Tibial artery (tissue), 4 donors: ENCODE results near the gene TSPO.

Experiments
- DNase-seq, 2 donors: peaks; one replicate each; pipeline ENCODE4 v3.0.0-alpha.2; 2019
- H3K27ac ChIP-seq, 2 donors: fragments of 200-600 bp; sonication (generic) in 1 of 2; 1 replicate in 1 of 2; 2 replicates in 1 of 2; pipeline ENCODE4 v1.5.1; 2018 to 2019; ENCODE audit warnings: mild to moderate bottlenecking in 1 of 2
- H3K27me3 ChIP-seq, 2 donors: fragments of 200-600 bp; sonication (generic) in 1 of 2; one replicate each; pipeline versions ENCODE4 v1.5.1 to v1.6.0; 2016 to 2019
- H3K36me3 ChIP-seq, 3 donors: fragments of 200-600 bp; sonication (generic) in 2 of 3; one replicate each; pipeline ENCODE4 v1.5.1; 2016 to 2019; ENCODE audit warnings: mild to moderate bottlenecking in 2 of 3
- H3K4me1 ChIP-seq, 4 donors: fragments of 200-600 bp; sonication (generic) in 2 of 4; 1 replicate in 3 of 4; 2 replicates in 1 of 4; pipeline ENCODE4 v1.5.1; 2016 to 2019
- H3K4me3 ChIP-seq, 2 donors: fragments of 200-600 bp; sonication (generic) in 1 of 2; 1 replicate in 1 of 2; 2 replicates in 1 of 2; pipeline ENCODE4 v1.5.1; 2018 to 2019; ENCODE audit warnings: mild to moderate bottlenecking in 2 of 2
- H3K9me3 ChIP-seq, 3 donors: fragments of 200-600 bp; sonication (generic) in 1 of 3; one replicate each; pipeline ENCODE4 v1.5.1; 2016 to 2019
- CTCF ChIP-seq, 2 experiments: fragments of 200-600 bp in 1 of 2; fragments of 450-650 bp in 1 of 2; IDR thresholded peaks; one replicate each; pipeline ENCODE4 v1.5.1; 2017 to 2019; ENCODE audit warnings: antibody characterized with exemption in 2 of 2, mild to moderate bottlenecking in 1 of 2, moderate library complexity in 1 of 2
- intact Hi-C: fragments of 100-400 bp; cut with DNase I; formaldehyde crosslinking; loops from one replicate; pipeline ENCODE4 v1.15.0; 2023; ENCODE audit warnings: low total_unique reads

The TSPO gene

GRCh38 chr22:43118024-43118849 is 33.1 kb upstream of the TSPO start:
- intact Hi-C loops: no loop called here
- H3K4me1 ChIP-seq: no peaks in the 10 kb centered on the region
- H3K27ac ChIP-seq: no peak overlapping the region
- H3K27me3 ChIP-seq: peaks cover 0 to 39% of the 10 kb centered on the region in 2 donors
- no peak for DNase-seq
- no peaks in the 10 kb centered on the region for H3K9me3 ChIP-seq
- no peak overlapping the region for H3K4me3 ChIP-seq
- no peaks in the 10 kb centered on the region for H3K36me3 ChIP-seq
- TF ChIP-seq CTCF (IDR thresholded peaks at IDR 0.05): no peak

- DNase-seq: no peak
- intact Hi-C loops: no loop called here
- Histone ChIP-seq H3K4me1 (no peaks in the 10 kb centered on the region), H3K27me3 (peaks cover 0 to 32% of the 10 kb centered on the region in 2 donors), H3K4me3 (no peak overlapping the region), H3K27ac (no peak overlapping the region), H3K36me3 (no peaks in the 10 kb centered on the region), H3K9me3 (no peaks in the 10 kb centered on the region)
- no peak for TF ChIP-seq CTCF (IDR thresholded peaks at IDR 0.05)
Observed at GRCh38 chr22:43118953-43119458, 32.4 kb upstream of the TSPO start.

GRCh38 chr22:43126501-43127165 is 24.7 kb upstream of the TSPO start:
- no peak overlapping the region for H3K27ac ChIP-seq
- intact Hi-C loops: no loop called here
- no peaks in the 10 kb centered on the region for H3K27me3 ChIP-seq
- peaks cover 0 to 9% (median 4%) of the 10 kb centered on the region in 4 donors for H3K4me1 ChIP-seq
- no peak for DNase-seq
- no peaks in the 10 kb centered on the region for H3K9me3 ChIP-seq
- peaks cover 0 to 6% (median 0%) of the 10 kb centered on the region in 3 donors for H3K36me3 ChIP-seq
- no peak overlapping the region for H3K4me3 ChIP-seq
- TF ChIP-seq CTCF (IDR thresholded peaks at IDR 0.05): no peak

GRCh38 chr22:43127166-43127908 is 24.0 kb upstream of the TSPO start:
- Histone ChIP-seq H3K4me1 (peaks cover 0 to 16% (median 11%) of the 10 kb centered on the region in 4 donors), H3K4me3 (no peak overlapping the region), H3K27ac (no peak overlapping the region), H3K27me3 (no peaks in the 10 kb centered on the region), H3K9me3 (no peaks in the 10 kb centered on the region), H3K36me3 (peaks cover 0 to 13% (median 0%) of the 10 kb centered on the region in 3 donors)
- no peak for TF ChIP-seq CTCF (IDR thresholded peaks at IDR 0.05)
- intact Hi-C loops: no loop called here
- no peak for DNase-seq

GRCh38 chr22:43128116-43128515 is 23.2 kb upstream of the TSPO start:
- DNase-seq: no peak
- H3K27ac ChIP-seq: no peak overlapping the region
- H3K4me3 ChIP-seq: no peak overlapping the region

More at GRCh38 chr22:43128116-43128515, 23.2 kb upstream of the TSPO start:
- intact Hi-C loops: no loop called here
- peaks cover 0 to 18% (median 14%) of the 10 kb centered on the region in 4 donors for H3K4me1 ChIP-seq
- peaks cover 0 to 21% (median 6%) of the 10 kb centered on the region in 3 donors for H3K36me3 ChIP-seq
- no peaks in the 10 kb centered on the region for H3K9me3 ChIP-seq
- TF ChIP-seq CTCF (IDR thresholded peaks at IDR 0.05): no peak
- no peaks in the 10 kb centered on the region for H3K27me3 ChIP-seq
